Prostate gland (tissue), 2 donors: ENCODE data around the gene ZSCAN5A. TPM values are rescaled to one million over a fixed set of nuclear protein-coding genes. Genes with fewer than 3 reads are reported as not detected.

ENCODE experiments used
- DNase-seq: peaks from one replicate; pipeline ENCODE4 v3.0.0-alpha.2; 2019; ENCODE audit warnings: low spot score
- H3K27ac ChIP-seq, 2 donors: fragments of 200-600 bp; sonication (generic); 2 replicates each; pipeline ENCODE4 v1.5.1; 2017 to 2019
- H3K27me3 ChIP-seq: fragments of 200-600 bp; sonication (generic); replicated peaks from 2 replicates; pipeline ENCODE4 v1.5.1; 2019; ENCODE audit not compliant: insufficient read depth
- H3K36me3 ChIP-seq, 2 donors: fragments of 200-600 bp; sonication (generic); 1 replicate in 1 of 2; 2 replicates in 1 of 2; pipeline versions ENCODE4 v1.5.1 to v1.8.1; 2017 to 2019
- H3K4me1 ChIP-seq: fragments of 200-600 bp; sonication (generic); replicated peaks from 2 replicates; pipeline ENCODE4 v1.5.1; 2019
- H3K4me3 ChIP-seq, 2 donors: fragments of 200-600 bp; sonication (generic); 2 replicates each; pipeline ENCODE4 v1.5.1; 2017 to 2019
- H3K9me3 ChIP-seq: fragments of 200-600 bp; sonication (generic); 2 replicates; pipeline ENCODE4 v1.5.1; 2017
- POLR2A ChIP-seq: fragments of 450-650 bp; IDR thresholded peaks from one replicate; pipeline ENCODE4 v1.6.1; 2016; ENCODE audit warnings: antibody characterized with exemption, mild to moderate bottlenecking
- POLR2AphosphoS5 ChIP-seq: sonication (generic); formaldehyde crosslinking; IDR thresholded peaks from one replicate; pipeline ENCODE4 v1.6.1; 2017; ENCODE audit warnings: antibody characterized with exemption
- WGBS: methylation state at CpG from one replicate; pipeline ENCODE4 v1.1.5; 2018; 5-methylcytosine and 5-hydroxymethylcytosine counted together
- intact Hi-C: fragments of 100-400 bp; cut with DNase I; formaldehyde crosslinking; loops from one replicate; pipeline ENCODE4 v1.14.2; 2022
- total RNA-seq, 2 donors: library from RNA; depleted of rRNA; stranded (reverse); fragments of >200 nt; gene quantifications; one replicate each; pipeline ENCODE4 v1.1.0, GENCODE V29; 2016
- TF ChIP-seq, protein P1 (sequence below), 4 experiments: fragments of 200-600 bp in 2 of 4; fragments of 450-650 bp in 2 of 4; sonication (generic) in 2 of 4; IDR thresholded peaks; 1 replicate in 3 of 4; 2 replicates in 1 of 4; pipeline ENCODE4 v1.5.1; 2016 to 2019; ENCODE audit warnings: antibody characterized with exemption in 4 of 4, mild to moderate bottlenecking in 2 of 4, moderate library complexity in 2 of 4

ZSCAN5A gene
- total RNA-seq, 2 donors from 2014 or later: 13.3 to 21.9 TPM

DNA sequence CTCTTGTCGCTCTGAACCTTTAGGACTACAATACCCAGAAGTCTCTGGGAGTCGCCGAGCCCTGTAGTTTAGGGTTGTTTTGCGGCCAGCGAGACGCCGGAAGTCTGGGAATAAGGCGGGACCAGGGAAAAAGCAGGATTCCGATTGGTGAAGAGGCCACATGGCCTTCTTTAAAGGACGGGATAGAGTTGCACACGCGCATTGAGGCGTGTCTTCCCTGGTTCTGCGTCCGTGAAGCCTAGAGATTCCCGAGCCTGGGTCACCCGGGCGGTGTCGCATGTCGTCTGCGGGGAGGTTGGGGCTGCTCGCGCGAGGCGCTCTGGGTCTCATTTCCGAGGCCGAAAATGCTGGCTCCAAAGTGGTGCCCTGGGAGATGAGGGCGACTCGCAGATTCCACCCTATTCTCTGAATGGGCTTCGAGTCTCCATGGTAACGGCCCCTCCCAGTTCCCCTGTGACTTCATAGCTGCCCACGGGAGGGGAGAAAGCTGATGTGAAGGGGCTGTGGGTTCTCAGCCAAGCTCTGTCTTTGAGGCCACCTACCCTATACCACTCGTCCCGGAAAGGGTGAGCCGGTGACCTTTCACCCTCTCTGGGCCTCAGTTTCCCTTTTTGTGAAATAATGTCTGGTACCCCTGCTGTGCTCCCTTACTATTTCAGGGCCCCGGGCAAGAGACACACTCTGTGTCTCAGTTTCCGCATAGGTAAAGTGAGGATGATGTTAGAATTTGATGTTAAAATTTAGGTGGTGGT is 614 bp upstream of the ZSCAN5A start:
- Histone ChIP-seq H3K9me3 (no peaks in the 10 kb centered on the region), H3K27ac (peak overlapping the region; percentile 94 to 96), H3K4me3 (peak overlapping the region; percentile 55 to 62), H3K27me3 (no peaks in the 10 kb centered on the region), H3K4me1 (no peaks in the 10 kb centered on the region), H3K36me3 (no peaks in the 10 kb centered on the region)
- TF ChIP-seq, protein P1, sequence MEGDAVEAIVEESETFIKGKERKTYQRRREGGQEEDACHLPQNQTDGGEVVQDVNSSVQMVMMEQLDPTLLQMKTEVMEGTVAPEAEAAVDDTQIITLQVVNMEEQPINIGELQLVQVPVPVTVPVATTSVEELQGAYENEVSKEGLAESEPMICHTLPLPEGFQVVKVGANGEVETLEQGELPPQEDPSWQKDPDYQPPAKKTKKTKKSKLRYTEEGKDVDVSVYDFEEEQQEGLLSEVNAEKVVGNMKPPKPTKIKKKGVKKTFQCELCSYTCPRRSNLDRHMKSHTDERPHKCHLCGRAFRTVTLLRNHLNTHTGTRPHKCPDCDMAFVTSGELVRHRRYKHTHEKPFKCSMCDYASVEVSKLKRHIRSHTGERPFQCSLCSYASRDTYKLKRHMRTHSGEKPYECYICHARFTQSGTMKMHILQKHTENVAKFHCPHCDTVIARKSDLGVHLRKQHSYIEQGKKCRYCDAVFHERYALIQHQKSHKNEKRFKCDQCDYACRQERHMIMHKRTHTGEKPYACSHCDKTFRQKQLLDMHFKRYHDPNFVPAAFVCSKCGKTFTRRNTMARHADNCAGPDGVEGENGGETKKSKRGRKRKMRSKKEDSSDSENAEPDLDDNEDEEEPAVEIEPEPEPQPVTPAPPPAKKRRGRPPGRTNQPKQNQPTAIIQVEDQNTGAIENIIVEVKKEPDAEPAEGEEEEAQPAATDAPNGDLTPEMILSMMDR (IDR thresholded peaks at IDR 0.05): no peak
- TF ChIP-seq POLR2A: peak; percentile 56
- peak; percentile 80 for TF ChIP-seq POLR2AphosphoS5
- peak; percentile 96 for DNase-seq
- WGBS: 2% methylated on average over 30 of the region's 37 CpGs
- intact Hi-C loops: no loop called here

DNA sequence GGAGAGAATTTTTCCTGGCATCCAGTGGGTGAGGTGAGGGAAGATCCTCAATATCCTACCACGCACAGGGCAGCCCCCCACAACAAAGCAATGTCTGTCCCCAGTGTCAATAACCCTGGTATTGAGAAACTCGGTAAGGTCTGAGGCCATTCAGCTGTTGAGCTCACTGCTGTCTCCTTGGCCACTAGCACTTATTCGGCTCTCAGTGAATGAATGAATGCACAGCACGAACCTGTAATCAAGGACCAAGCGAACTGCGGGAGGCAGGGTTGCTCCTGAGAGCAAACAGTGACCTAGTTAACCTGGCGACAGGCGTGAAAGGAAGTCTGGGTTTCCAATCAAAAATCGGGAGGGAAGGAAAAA is 640 bp downstream of the ZSCAN5A start:
- no peak for DNase-seq
- TF ChIP-seq, protein P1 (IDR thresholded peaks at IDR 0.05): no peak
- TF ChIP-seq POLR2AphosphoS5 (no peak), POLR2A (no peak)
- peak overlapping the region; percentile 55 to 62 for H3K4me3 ChIP-seq
- H3K27me3 ChIP-seq: no peaks in the 10 kb centered on the region
- no peaks in the 10 kb centered on the region for H3K9me3 ChIP-seq
- no peaks in the 10 kb centered on the region for H3K36me3 ChIP-seq
- intact Hi-C loops: no loop called here
- H3K4me1 ChIP-seq: no peaks in the 10 kb centered on the region
- H3K27ac ChIP-seq: peak overlapping the region; percentile 94 to 96
- WGBS: 0% methylated on average over 9 of the region's 9 CpGs

DNA sequence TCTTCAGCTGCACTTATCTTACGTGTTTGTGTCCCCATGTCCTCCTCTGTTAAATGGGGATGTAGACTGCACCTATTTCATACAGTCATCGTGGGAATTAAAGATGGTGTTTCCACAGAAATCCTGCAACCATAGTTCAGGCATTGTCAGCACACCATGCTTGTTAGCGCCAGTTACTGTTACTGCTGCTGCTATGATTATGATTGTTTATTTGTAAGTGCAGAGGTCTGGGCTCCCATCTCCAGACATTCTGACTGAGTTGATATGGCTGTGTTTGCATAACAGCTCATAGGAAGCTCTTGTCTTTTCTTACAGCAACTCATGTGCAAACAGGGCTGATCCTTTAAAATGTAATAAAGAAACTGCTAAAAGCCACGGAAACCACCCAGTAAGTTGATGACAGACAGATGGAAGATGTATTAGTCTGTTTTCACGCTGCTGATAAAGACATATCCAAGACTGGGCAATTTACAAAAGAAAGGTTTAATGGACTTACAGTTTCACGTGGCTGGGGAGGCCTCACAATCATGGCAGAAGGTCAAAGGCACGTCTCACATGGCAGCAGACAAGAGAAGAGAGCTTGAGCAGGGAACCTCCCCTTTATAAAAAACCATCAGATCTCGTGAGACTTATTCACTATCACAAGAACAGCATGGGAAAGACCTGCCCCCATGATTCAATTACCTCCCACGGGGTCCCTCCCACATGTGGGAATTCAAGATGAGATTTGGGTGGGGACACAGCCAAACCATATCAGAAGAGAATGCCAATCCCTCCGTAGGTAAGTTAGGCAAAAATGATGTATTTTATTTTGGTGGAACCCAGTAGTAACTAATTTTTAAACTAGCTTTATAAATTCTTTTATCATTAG is 1.6 kb downstream of the ZSCAN5A start:
- intact Hi-C loops: no loop called here
- H3K4me1 ChIP-seq: no peaks in the 10 kb centered on the region
- H3K9me3 ChIP-seq: no peaks in the 10 kb centered on the region
- 72% methylated on average over 10 of the region's 10 CpGs for WGBS
- no peak for TF ChIP-seq POLR2AphosphoS5
- TF ChIP-seq, protein P1 (IDR thresholded peaks at IDR 0.05): no peak
- TF ChIP-seq POLR2A: no peak
- H3K4me3 ChIP-seq: no peak overlapping the region
- no peaks in the 10 kb centered on the region for H3K27me3 ChIP-seq
- H3K36me3 ChIP-seq: no peaks in the 10 kb centered on the region
- peak overlapping the region in 1 of 2 donors; percentile 96 for H3K27ac ChIP-seq
- DNase-seq: no peak

DNA sequence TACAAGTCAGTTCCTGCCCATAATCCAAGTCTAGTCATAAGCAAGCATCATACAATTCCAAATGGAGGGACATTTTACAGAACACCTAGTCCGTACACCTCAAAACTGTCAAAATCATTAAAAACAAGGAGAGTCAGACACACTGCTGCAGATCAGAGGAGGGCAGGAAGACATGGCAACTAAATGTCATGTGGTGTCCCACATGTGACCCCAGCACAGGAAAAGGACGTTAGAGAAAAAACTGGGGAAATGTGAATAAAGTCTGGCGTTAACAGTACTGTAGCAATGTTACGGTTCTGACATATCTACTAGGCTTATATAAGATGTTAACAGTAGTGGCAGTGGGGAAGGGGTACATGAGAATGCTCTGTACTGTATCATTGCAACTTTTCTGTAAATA is 2.3 kb downstream of the ZSCAN5A start:
- Histone ChIP-seq H3K27me3 (no peaks in the 10 kb centered on the region), H3K4me1 (no peaks in the 10 kb centered on the region), H3K9me3 (no peaks in the 10 kb centered on the region), H3K36me3 (no peaks in the 10 kb centered on the region), H3K4me3 (no peak overlapping the region), H3K27ac (no peak overlapping the region)
- WGBS: 75% methylated on average over 4 of the region's 4 CpGs
- TF ChIP-seq, protein P1 (IDR thresholded peaks at IDR 0.05): no peak
- no peak for TF ChIP-seq POLR2AphosphoS5
- no peak for TF ChIP-seq POLR2A
- DNase-seq: no peak
- intact Hi-C loops: no loop called here
